A172 (cell line): Measurements from ENCODE around the gene PELO. TPM values are rescaled to one million over a fixed set of nuclear protein-coding genes. Genes with fewer than 3 reads are reported as not detected.
"Not testable (repeated sequence)": the region's sequence is repeated elsewhere in the genome, so short reads cannot be mapped to it uniquely, and the experiment has no call there.

ENCODE experiments used
- DNase-seq: peaks from one replicate; pipeline ENCODE4 v3.0.0-alpha.2; 2015; ENCODE audit warnings: low spot score
- total RNA-seq: library from RNA; depleted of rRNA; stranded (reverse); fragments of >200 nt; shearing (Covaris generic); gene quantifications from 2 replicates; pipeline ENCODE4 v1.2.3, GENCODE V29; 2014; rRNA removed

The PELO gene
- 20.8 and 21.7 TPM in 2 replicates for total RNA-seq

GRCh38 chr5:52787600-52788504, at the start of gene PELO, which contains the start of gene ITGA1:
TSS of gene PELO (plus strand) at chr5:52787916. CDS start at chr5:52800395, 12,479 bp downstream.
TSS of gene ITGA1 (plus strand) at chr5:52787916. CDS start at chr5:52788354, 438 bp downstream.
- peak; percentile 57 for DNase-seq

DNA sequence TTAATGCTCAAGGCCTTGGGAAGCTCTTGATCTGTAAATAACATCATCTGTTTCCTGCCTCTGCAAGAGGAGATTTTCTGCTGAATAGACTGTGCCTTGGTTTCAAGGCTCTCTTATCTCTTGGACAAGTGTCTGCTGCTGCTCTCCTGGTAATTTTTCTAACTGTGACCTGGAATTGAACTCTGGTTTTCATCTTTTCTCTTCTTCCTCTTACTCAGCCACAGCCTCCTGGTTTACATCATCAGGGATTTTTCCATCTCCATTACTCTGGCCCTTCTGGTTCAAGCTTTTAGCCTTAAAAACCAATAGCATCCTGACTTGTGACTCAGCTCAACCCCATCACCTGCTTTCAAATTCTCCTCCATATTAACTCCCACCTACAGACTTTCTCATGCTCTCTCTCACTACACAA, 49.6 kb upstream of the PELO start:
- no peak for DNase-seq

- no peak for DNase-seq
Observed at GRCh38 chr5:52740007-52740406, 47.7 kb upstream of the PELO start.

GRCh38 chr5:52743012-52743411, 44.7 kb upstream of the PELO start:
- no peak for DNase-seq

- no peak for DNase-seq
Observed at GRCh38 chr5:52743529-52743928, 44.2 kb upstream of the PELO start.

GRCh38 chr5:52743970-52744369, 43.7 kb upstream of the PELO start:
- no peak for DNase-seq

DNA sequence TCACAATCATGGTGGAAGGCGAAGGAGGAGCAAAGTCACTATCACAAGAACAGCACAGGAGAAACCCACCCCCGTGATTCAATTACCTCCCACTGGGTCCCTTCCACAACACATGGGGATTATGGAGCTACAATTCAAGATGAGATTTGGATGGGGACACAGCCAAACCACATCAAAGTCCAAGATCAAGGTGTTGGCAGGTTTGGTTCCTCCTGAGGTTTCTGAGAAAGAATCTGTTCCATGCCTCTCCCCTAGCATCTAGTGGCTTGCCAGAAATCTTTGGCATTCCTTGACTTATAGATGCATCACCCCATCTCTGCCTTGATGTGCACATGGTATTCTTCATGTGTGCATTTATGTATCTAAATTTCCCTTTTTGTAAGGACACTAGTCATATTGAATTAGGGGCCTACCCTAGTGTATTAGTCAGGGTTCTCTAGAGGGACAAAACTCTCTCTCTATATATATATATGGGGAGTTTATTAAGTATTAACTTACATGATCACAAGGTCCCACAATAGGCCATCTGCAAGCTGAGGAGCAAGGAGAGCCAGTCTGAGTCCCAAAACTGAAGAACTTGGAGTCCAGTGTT, 42.8 kb upstream of the PELO start:
- not testable (repeated sequence) for DNase-seq

GRCh38 chr5:52746539-52746938, 41.2 kb upstream of the PELO start:
- no peak for DNase-seq

- no peak for DNase-seq
Observed at GRCh38 chr5:52748590-52748989, 39.1 kb upstream of the PELO start.

DNA sequence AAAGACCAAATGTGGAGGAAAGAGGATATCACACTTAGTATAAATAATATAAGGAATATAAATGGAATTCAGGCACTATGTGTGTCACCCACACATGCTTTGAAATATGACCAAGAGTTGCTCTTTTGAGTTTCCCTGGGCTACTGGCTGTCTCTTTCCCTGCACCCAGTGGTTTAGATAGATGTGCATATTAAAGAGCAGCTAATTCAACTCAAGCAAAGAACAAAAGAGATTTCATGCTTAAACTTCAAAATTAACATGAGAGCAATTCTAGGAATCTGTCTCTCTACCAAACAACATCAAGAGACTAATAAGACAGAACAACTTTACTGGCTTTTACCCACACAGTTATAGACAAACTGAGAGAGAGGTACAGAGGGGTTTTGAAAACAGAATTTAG, 38.0 kb upstream of the PELO start:
- no peak for DNase-seq

GRCh38 chr5:52751137-52751536, 36.6 kb upstream of the PELO start:
- no peak for DNase-seq

DNA sequence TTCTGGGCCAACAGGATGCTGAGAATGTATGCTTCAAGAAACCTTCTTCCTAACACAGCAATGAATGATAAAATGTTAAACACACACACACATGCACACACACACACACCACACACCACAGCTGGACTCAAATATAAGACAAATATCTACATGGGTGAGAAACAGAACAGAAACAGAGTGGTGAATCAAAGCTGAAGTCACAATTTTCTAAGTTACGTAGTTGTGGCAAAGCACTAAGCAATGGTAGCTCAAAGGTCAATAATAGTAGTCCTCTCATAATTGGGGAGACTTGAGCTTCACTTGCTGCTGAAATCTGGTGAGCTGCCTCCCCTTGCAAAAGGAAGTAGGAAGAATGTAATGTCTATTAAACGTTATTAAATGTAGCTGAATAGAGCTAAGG, 33.7 kb upstream of the PELO start:
- DNase-seq, result no peak

- DNase-seq, result no peak
Observed at GRCh38 chr5:52757527-52757926, 30.2 kb upstream of the PELO start.

GRCh38 chr5:52758014-52758413, 29.7 kb upstream of the PELO start:
- DNase-seq, result no peak

DNA sequence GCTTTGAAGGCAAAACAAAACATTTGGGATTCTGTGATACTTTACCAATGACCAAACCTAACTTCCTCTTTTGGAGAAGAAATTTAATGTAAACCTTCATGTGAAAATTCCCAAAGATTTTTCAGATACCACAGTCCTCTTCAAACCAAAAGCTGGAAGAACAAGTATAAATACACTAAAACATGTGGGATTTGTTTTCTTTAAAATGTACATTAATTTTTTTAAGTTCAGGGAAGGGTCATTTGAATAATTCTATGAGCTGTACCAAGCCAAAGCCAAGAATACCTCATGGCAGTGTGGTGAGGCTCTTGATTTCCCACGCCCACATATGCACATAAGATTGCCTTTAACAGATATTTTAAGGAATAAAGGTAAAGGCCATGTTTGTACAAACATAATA, 28.4 kb upstream of the PELO start:
- no peak for DNase-seq

DNA sequence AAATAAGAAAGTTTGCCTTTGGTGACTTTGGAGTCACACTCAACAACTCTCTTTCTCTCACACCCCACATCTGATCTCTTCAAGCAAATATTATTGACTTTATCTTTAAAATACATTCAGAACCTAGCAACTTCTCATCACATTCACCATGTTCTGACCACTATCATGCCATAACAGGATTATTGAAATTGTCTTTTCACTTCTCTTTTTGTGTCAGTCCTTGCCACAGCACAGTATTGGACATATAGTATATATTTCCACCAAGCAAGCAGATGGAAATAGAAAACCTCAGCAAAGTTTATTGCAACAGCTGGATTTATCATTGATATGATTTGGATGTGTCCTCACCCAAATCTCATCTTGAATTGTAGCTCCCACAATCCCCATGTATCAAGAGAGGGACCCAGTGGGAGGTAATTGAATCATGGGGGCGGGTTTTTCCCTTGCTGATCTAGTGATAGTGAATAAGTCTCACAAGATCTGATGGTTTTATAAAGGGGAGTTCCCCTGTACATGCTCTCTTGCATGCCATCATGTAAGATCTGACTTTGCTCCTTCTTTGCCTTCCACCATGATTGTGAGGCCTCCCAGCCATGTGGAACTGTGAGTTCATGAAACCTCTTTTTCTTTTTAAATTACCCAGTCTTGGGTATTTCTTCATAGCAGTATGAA, 26.9 kb upstream of the PELO start:
- no peak for DNase-seq

DNA sequence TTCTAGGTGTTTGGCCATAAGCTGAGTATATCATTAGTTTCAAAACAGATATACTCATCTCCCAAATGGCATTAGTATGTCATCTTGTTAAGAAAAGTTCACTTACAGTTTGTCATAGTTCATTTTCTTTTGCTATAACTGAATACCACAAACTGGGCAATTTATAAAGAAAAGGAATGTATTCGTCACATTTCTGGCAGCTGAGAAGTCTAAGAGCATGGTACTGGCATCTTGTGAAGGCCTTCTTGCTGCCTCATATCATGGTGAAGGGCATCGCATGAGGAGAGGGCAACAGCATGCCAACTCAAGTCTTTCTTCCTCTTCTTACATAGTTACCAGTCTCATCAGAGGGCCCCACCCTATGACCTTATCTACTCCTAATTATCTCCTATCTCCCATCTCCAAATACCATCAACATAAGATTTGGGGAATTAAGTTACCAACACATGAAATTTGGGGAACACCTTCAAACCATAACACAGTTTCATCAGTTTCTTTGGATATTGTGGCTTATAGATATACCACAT, 20.4 kb upstream of the PELO start:
- DNase-seq, result no peak

GRCh38 chr5:52767766-52768480, 19.8 kb upstream of the PELO start:
- DNase-seq, result no peak

- DNase-seq, result no peak
Observed at GRCh38 chr5:52769061-52769460, 18.7 kb upstream of the PELO start.

- DNase-seq, result no peak
Observed at GRCh38 chr5:52770287-52770939, 17.3 kb upstream of the PELO start.
